SK-N-SH treated with all-trans-retinoic acid at 6 μM for 48 hours (cell line): Measurements from ENCODE around the gene NCSTN.
A peak's percentile ranks its signal among the peaks of the same experiment; 100 is the strongest.

Source experiments
- ATAC-seq: fragments of 200-7000 bp; cut with Tn5 transposase; 3 replicates; pipeline ENCODE4 v1.9.1; 2020; ENCODE audit warnings: mild to moderate bottlenecking, moderate library complexity
- ARNTL ChIP-seq: fragments of 450-650 bp; formaldehyde crosslinking; IDR thresholded peaks from 2 replicates; pipeline ENCODE4 v1.5.0; 2020; ENCODE audit warnings: low read depth, mild to moderate bottlenecking, moderate library complexity, borderline replicate concordance
- BACH2 ChIP-seq: fragments of 250-450 bp; sonication (Bioruptor Pico); IDR thresholded peaks from 2 replicates; pipeline ENCODE4 v1.9.0; 2021; ENCODE audit warnings: mild to moderate bottlenecking, borderline replicate concordance
- CREB5 ChIP-seq: fragments of 250-450 bp; sonication (Bioruptor Pico); IDR thresholded peaks from 2 replicates; pipeline ENCODE4 v1.5.1; 2020; ENCODE audit warnings: low read depth, mild to moderate bottlenecking, moderate library complexity
- CSDC2 ChIP-seq: fragments of 250-450 bp; sonication (Bioruptor Pico); IDR thresholded peaks from 2 replicates; pipeline ENCODE4 v1.5.0; 2020; ENCODE audit warnings: mild to moderate bottlenecking, moderate library complexity
- CSRNP3 ChIP-seq: fragments of 250-450 bp; sonication (Bioruptor Pico); IDR thresholded peaks from 2 replicates; pipeline ENCODE4 v1.5.1; 2021; ENCODE audit warnings: mild to moderate bottlenecking, moderate library complexity
- ESRRG ChIP-seq: fragments of 250-450 bp; sonication (Bioruptor Pico); IDR thresholded peaks from 2 replicates; pipeline ENCODE4 v1.6.1; 2021; ENCODE audit warnings: mild to moderate bottlenecking
- GLIS3 ChIP-seq: fragments of 250-450 bp; sonication (Bioruptor Pico); IDR thresholded peaks from 2 replicates; pipeline ENCODE4 v1.5.0; 2020; ENCODE audit warnings: mild to moderate bottlenecking, moderate library complexity
- ISL1 ChIP-seq: fragments of 250-450 bp; sonication (Bioruptor Pico); IDR thresholded peaks from 2 replicates; pipeline ENCODE4 v2.1.2; 2022; ENCODE audit warnings: mild to moderate bottlenecking, moderate library complexity
- OSR1 ChIP-seq: fragments of 250-450 bp; sonication (Bioruptor Pico); IDR thresholded peaks from 2 replicates; pipeline ENCODE4 v1.8.0; 2022; ENCODE audit warnings: moderate library complexity, mild to moderate bottlenecking, inconsistent platforms
- PATZ1 ChIP-seq: fragments of 250-450 bp; sonication (Bioruptor Pico); IDR thresholded peaks from 2 replicates; pipeline ENCODE4 v1.8.0; 2020; ENCODE audit warnings: mild to moderate bottlenecking, moderate library complexity, borderline replicate concordance
- POU6F1 ChIP-seq: fragments of 250-450 bp; sonication (Bioruptor Pico); IDR thresholded peaks from 2 replicates; pipeline ENCODE4 v1.8.0; 2021; ENCODE audit warnings: low read depth, mild to moderate bottlenecking, moderate library complexity, borderline replicate concordance
- PPARA ChIP-seq: fragments of 250-450 bp; sonication (Bioruptor Pico); IDR thresholded peaks from 2 replicates; pipeline ENCODE4 v1.5.0; 2020; ENCODE audit warnings: mild to moderate bottlenecking, borderline replicate concordance
- SNAI2 ChIP-seq: fragments of 250-450 bp; sonication (Bioruptor Pico); IDR thresholded peaks from 2 replicates; pipeline ENCODE4 v1.5.0; 2020; ENCODE audit warnings: mild to moderate bottlenecking, moderate library complexity
- TCF4 ChIP-seq: fragments of 250-450 bp; sonication (Bioruptor Pico); IDR thresholded peaks from 2 replicates; pipeline ENCODE4 v1.8.0; 2021; ENCODE audit warnings: mild to moderate bottlenecking, moderate library complexity, borderline replicate concordance
- TOX ChIP-seq: fragments of 250-450 bp; sonication (Bioruptor Pico); IDR thresholded peaks from 2 replicates; pipeline ENCODE4 v1.8.0; 2021; ENCODE audit warnings: mild to moderate bottlenecking, moderate library complexity, borderline replicate concordance
- TSHZ2 ChIP-seq: fragments of 250-450 bp; sonication (Bioruptor Pico); IDR thresholded peaks from 2 replicates; pipeline ENCODE4 v1.5.0; 2020; ENCODE audit warnings: mild to moderate bottlenecking, moderate library complexity
- ZC3H10 ChIP-seq: fragments of 250-450 bp; sonication (Bioruptor Pico); IDR thresholded peaks from 2 replicates; pipeline ENCODE4 v1.5.1; 2021; ENCODE audit warnings: mild to moderate bottlenecking, moderate library complexity
- ZFP3 ChIP-seq: fragments of 250-450 bp; sonication (Bioruptor Pico); IDR thresholded peaks from 2 replicates; pipeline ENCODE4 v1.5.0; 2020; ENCODE audit warnings: mild to moderate bottlenecking, moderate library complexity
- ZFP30 ChIP-seq: fragments of 450-650 bp; formaldehyde crosslinking; IDR thresholded peaks from 2 replicates; pipeline ENCODE4 v1.5.0; 2022; ENCODE audit warnings: mild to moderate bottlenecking, moderate library complexity
- ZNF565 ChIP-seq: fragments of 450-650 bp; formaldehyde crosslinking; conservative IDR thresholded peaks from 2 replicates; pipeline ENCODE4 v1.5.0; 2020; ENCODE audit warnings: low read depth, mild to moderate bottlenecking, moderate library complexity
- ZNF70 ChIP-seq: fragments of 450-650 bp; formaldehyde crosslinking; IDR thresholded peaks from 2 replicates; pipeline ENCODE4 v1.5.0; 2020; ENCODE audit warnings: mild to moderate bottlenecking, moderate library complexity

NCSTN gene

GRCh38 chr1:160398823-160399222, 55.6 kb downstream of the NCSTN start:
- TF ChIP-seq BACH2 (CRISPR knock-in tag), result no peak
- no peak for TF ChIP-seq CREB5 (CRISPR knock-in tag)
- no peak for TF ChIP-seq GLIS3 (CRISPR knock-in tag)
- no peak for TF ChIP-seq ISL1 (CRISPR knock-in tag)
- no peak for TF ChIP-seq ZFP3 (CRISPR knock-in tag)
- TF ChIP-seq ZNF70 (CRISPR knock-in tag), result no peak
- TF ChIP-seq ZNF565 (CRISPR knock-in tag), result no peak
- TF ChIP-seq ZC3H10, result no peak
- ATAC-seq, result no peak

- TF ChIP-seq ESRRG (no peak), TOX (no peak), CSDC2 (CRISPR knock-in tag) (no peak), CREB5 (CRISPR knock-in tag) (no peak), ZFP30 (no peak), ARNTL (CRISPR knock-in tag) (no peak), POU6F1 (CRISPR knock-in tag) (no peak), BACH2 (CRISPR knock-in tag) (no peak), OSR1 (CRISPR knock-in tag) (no peak), GLIS3 (CRISPR knock-in tag) (no peak), TCF4 (CRISPR knock-in tag) (no peak), ZFP3 (CRISPR knock-in tag) (no peak), CSRNP3 (no peak)
- TF ChIP-seq, all 23 proteins: peak for 0
- ATAC-seq, result no peak; the same call in 2 of the 3 replicates
These were observed 56.5 kb downstream of the NCSTN start for GRCh38 chr1:160399544-160400222.

GRCh38 chr1:160400223-160400645, 57.1 kb downstream of the NCSTN start, which contains the start of gene VANGL2:
Gene VANGL2, plus strand, starts transcription at chr1:160400564. Its CDS starts 15,274 bp downstream, at chr1:160415838.
- ATAC-seq, result peak; percentile 71
- TF ChIP-seq ZFP3 (CRISPR knock-in tag) (no peak), TSHZ2 (CRISPR knock-in tag) (peak; percentile 41; the same call in 1 of the 2 replicates), CSRNP3 (no peak), SNAI2 (CRISPR knock-in tag) (no peak), BACH2 (CRISPR knock-in tag) (no peak), ISL1 (CRISPR knock-in tag) (no peak), PPARA (CRISPR knock-in tag) (no peak), CREB5 (CRISPR knock-in tag) (no peak), GLIS3 (CRISPR knock-in tag) (no peak), TOX (no peak), POU6F1 (CRISPR knock-in tag) (no peak), ZNF70 (CRISPR knock-in tag) (no peak), PATZ1 (CRISPR knock-in tag) (peak; percentile 51; the same call in 1 of the 2 replicates)
